ENCODE data around the gene AGR2.
"Not testable (repeated sequence)": the region's sequence is repeated elsewhere in the genome, so short reads cannot be mapped to it uniquely, and the experiment has no call there.

The AGR2 gene

GRCh38 chr7:16773884-16774283 is 30.9 kb downstream of the AGR2 start:
- DNase-seq (ENCODE audit: low spot score): no peak

GRCh38 chr7:16773326-16773725 is 31.5 kb downstream of the AGR2 start:
- DNase-seq (ENCODE audit: low spot score): no peak

- DNase-seq (ENCODE audit: low spot score): no peak
These were observed 34.0 kb downstream of the AGR2 start for GRCh38 chr7:16770657-16771329.

GRCh38 chr7:16769994-16770393 is 34.8 kb downstream of the AGR2 start:
- not testable (repeated sequence) for DNase-seq (ENCODE audit: low spot score)

- no peak for DNase-seq (ENCODE audit: low spot score)
These were observed 39.4 kb downstream of the AGR2 start for GRCh38 chr7:16765436-16765859.

GRCh38 chr7:16764942-16765341 is 39.9 kb downstream of the AGR2 start:
- no peak for DNase-seq (ENCODE audit: low spot score)

- no peak for DNase-seq (ENCODE audit: low spot score)
These were observed 42.6 kb downstream of the AGR2 start for GRCh38 chr7:16762177-16762576.

- no peak for DNase-seq (ENCODE audit: low spot score)
These were observed 45.0 kb downstream of the AGR2 start for GRCh38 chr7:16759840-16760239.

- DNase-seq (ENCODE audit: low spot score): no peak
These were observed 45.9 kb downstream of the AGR2 start for GRCh38 chr7:16758631-16759611.

- DNase-seq (ENCODE audit: low spot score): no peak
These were observed 46.8 kb downstream of the AGR2 start for GRCh38 chr7:16758036-16758435.

GRCh38 chr7:16755397-16755796 is 49.4 kb downstream of the AGR2 start:
- DNase-seq (ENCODE audit: low spot score): no peak

GRCh38 chr7:16754856-16755317 is 49.9 kb downstream of the AGR2 start:
- no peak for DNase-seq (ENCODE audit: low spot score)

- no peak for DNase-seq (ENCODE audit: low spot score)
These were observed 50.6 kb downstream of the AGR2 start for GRCh38 chr7:16753932-16754855.

GRCh38 chr7:16753102-16753931 is 51.5 kb downstream of the AGR2 start, which contains the start of gene TSPAN13:
TSS of gene TSPAN13 (plus strand) at chr7:16753755. CDS start at chr7:16753968, 213 bp downstream.
- peak; percentile 74 for DNase-seq (ENCODE audit: low spot score)

- DNase-seq (ENCODE audit: low spot score): no peak
These were observed 57.7 kb downstream of the AGR2 start for GRCh38 chr7:16747102-16747501.

GRCh38 chr7:16745645-16746044 is 59.2 kb downstream of the AGR2 start:
- no peak for DNase-seq (ENCODE audit: low spot score)

GRCh38 chr7:16744518-16745250 is 60.1 kb downstream of the AGR2 start:
- no peak for DNase-seq (ENCODE audit: low spot score)

GRCh38 chr7:16743236-16743635 is 61.6 kb downstream of the AGR2 start:
- DNase-seq (ENCODE audit: low spot score): no peak

- no peak for DNase-seq (ENCODE audit: low spot score)
These were observed 62.3 kb downstream of the AGR2 start for GRCh38 chr7:16742547-16742946.
